Left lobe of liver (tissue), 2 donors: Measurements from ENCODE around the gene SLAIN1. TPM values are rescaled to one million over a fixed set of nuclear protein-coding genes. Genes with fewer than 3 reads are reported as not detected.

Source experiments
- ATAC-seq: fragments of 200-7000 bp; cut with Tn5 transposase; one replicate; pipeline ENCODE4 v1.9.1; 2020; ENCODE audit warnings: mild to moderate bottlenecking, moderate library complexity
- DNase-seq: peaks from one replicate; pipeline ENCODE4 v3.0.0-alpha.2; 2020; ENCODE audit warnings: low spot score
- total RNA-seq: library from RNA; stranded (reverse); gene quantifications from one replicate; pipeline ENCODE4 v1.2.1, GENCODE V29; 2021
- donor health status: DM: no; HTN: no; CAD: no; lungs with moderate emphysema.
- donor health status: DM: no; HTN: yes; CAD: no.

The SLAIN1 gene
- total RNA-seq, 1 donor from 2014 or later = 3.1 TPM

GRCh38 chr13:77703408-77703807 is 5.9 kb downstream of the SLAIN1 start:
- peak; percentile 41 for ATAC-seq
- DNase-seq = no peak

DNA sequence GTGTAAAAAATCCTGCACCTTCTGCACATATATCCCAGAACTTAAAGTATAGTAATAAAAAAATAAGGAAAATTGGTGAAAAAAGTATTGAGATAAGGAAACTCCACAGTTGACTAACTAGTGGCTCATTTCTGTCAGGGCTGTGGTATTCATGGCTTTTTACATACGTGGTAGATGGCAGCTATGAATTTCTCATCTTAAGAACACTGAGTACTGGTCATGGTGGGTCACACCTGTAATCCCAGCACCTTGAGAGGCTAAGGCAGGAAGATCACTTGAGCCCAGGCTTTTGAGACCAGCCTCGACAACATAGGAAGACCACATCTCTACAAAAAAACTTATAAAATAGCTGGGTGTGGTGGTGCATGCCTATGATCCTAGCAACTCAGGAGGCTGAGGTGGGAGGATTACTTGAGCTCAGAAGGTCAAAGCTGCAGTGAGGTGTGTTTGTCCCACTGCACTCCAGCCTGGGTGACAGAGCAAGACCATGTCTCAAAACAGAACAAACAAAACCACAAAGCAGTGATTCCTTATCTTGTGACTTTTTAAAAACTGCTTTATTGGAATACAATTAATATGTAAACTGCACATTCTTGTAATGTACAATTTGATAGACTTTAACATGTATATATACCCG is 16.8 kb downstream of the SLAIN1 start:
- ATAC-seq (no peak), DNase-seq (no peak)

DNA sequence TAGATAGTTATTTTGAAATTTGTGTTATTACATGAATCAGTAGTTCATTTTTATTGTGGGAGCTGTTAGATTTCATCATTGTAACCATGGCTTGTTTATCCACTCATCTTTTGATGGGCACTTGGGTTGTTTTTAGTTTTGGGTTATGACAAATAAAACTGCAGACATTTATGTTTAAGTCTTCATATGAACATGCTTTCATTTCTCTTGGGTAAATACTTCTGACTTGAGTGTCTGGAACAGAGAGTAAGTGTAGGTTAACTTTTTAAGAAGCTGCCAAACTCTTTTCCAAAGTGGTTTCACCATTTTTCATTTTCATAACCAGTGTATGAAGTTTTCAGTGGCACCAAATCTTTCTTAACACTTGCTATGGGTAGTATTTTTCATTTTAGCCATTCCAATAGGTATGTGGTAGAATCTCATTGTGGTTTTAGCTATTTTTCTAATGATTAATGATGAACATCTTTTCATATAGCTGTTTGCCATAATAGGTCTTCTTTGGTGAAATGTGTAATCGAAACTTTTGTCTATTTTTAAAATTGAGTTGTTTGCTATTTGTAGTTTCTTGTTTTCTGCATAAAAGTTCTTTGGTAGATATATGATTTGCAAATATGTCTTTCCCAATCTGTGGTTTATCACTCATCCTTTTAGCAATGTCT is 17.9 kb downstream of the SLAIN1 start:
- DNase-seq = no peak
- no peak for ATAC-seq

- no peak for ATAC-seq
- no peak for DNase-seq
These were observed 19.2 kb downstream of the SLAIN1 start for GRCh38 chr13:77716692-77717091.

DNA sequence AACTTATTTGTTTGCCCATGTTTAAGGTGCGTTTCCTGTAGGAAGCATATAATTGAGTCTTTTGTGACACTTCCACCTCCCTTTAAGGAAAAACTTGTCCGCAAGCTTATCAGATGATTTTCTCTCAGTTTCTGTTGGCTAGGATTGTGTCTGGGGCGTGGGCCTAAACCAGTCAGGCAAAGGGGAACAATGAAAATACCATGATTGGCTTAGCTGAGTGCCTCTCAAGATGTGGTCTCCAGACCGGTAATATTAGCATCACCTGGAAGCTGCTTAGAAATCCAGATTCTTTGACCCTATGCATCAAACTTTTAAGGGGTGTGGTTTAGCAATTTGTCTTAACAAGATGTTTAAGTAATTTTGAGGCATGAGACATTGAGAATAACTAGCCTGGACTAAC is 20.0 kb downstream of the SLAIN1 start:
- no peak for ATAC-seq
- DNase-seq = no peak

DNA sequence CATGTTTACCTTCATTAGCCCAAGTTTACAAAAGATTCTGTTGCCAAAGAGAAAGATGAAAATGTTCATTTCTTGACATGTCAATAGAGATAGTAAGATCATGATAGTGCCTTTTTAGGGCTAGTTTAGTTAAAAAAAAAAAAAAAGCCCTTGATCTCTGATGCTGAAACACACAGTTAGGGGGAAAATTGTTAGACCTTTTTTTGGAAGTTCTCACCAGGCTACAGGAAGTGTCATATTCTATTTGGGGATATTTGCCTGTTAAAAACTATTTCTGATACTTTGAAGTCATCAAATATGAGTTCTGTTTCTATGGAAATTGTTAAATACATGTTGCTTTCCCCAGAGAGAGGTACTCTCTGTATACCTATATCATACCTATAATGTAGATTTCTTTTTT is 21.6 kb downstream of the SLAIN1 start:
- DNase-seq (no peak), ATAC-seq (no peak)

- DNase-seq = no peak
- ATAC-seq = no peak
These were observed 23.5 kb downstream of the SLAIN1 start for GRCh38 chr13:77720988-77721387.

GRCh38 chr13:77724092-77724491 is 26.6 kb downstream of the SLAIN1 start:
- no peak for ATAC-seq
- DNase-seq = no peak

- ATAC-seq = no peak
These were observed 27.6 kb downstream of the SLAIN1 start for GRCh38 chr13:77725071-77725470.

DNA sequence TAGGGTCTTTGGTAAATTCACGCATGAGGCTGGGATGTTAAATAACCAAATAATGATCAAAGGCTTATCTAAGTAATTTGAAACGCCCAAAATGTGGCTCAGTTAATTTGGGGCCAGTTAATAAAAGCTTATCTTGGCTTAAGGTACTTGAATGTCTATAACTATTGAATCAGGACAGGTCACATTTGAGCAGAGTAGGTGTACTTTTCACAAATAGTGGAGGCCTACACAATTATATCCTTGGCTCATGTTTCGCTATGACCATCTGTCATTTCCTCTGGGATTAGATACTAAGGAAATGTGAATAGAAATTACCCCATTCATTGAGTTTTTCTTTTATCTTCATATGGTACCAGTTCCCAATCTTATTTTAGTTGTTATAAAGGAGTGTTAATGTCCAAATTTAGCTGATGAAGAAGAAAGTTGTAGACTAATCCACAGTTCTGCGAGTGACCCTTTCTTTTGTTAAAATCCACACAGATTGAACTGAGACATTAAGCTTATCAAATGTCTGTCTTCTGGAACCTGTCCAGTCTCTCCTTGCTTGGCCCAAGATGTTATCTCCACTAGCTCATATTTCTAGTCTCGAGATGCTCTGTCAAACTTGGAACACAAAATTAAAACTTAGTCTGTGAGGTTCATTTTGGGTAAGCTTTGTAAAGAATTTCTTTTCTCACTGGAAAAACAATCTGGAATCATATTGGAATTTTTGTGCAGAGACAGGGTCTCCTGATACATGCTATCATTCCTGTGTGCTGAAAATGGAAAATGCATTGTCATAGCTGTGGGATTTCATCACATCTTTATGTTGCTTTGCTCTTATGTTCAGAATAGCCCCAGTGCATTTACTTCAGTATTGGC is 31.0 kb downstream of the SLAIN1 start:
- DNase-seq (no peak), ATAC-seq (no peak)

More at GRCh38 chr13:77725071-77725470, 27.6 kb downstream of the SLAIN1 start:
- no peak for DNase-seq

- ATAC-seq (no peak), DNase-seq (no peak)
These were observed 32.2 kb downstream of the SLAIN1 start for GRCh38 chr13:77729502-77730221.

- no peak for ATAC-seq
- DNase-seq = no peak
These were observed 33.1 kb downstream of the SLAIN1 start for GRCh38 chr13:77730572-77730971.

- DNase-seq (no peak), ATAC-seq (no peak)
These were observed 34.8 kb downstream of the SLAIN1 start for GRCh38 chr13:77732287-77732686.

GRCh38 chr13:77733674-77734073 is 36.2 kb downstream of the SLAIN1 start:
- DNase-seq = no peak
- no peak for ATAC-seq

- no peak for ATAC-seq
These were observed 40.2 kb downstream of the SLAIN1 start for GRCh38 chr13:77737583-77738200.

DNA sequence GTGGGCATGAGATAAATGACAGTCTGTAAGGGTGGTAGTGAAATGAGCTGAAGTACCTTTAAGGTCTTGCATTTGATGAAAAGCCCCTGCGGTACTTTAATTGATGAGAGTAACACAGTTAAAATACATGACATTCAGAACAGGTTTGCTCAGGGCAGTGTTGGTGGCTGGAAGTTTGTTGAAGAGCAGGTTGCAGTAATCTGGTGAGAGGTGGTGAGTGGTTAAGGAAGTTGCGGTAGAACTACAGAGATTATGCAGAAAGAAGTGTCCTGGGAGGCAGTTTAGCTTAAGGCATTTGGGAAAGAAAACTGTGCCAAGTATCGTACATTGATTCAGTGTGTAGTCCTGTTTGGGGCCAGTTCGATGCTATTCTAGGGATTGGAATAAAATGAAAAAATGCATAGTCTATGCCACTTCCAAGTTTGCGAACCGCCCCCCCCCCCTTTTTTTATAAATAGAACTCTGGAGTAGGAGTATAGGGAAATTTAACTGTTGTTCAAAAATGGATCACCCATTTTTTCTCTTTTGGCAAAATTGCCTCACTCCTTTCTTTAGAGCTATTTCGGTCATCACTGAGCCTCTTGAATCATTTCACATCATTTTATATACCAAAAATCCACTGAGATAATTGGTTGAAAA is 42.7 kb downstream of the SLAIN1 start:
- ATAC-seq = no peak
- DNase-seq = no peak

More at GRCh38 chr13:77737583-77738200, 40.2 kb downstream of the SLAIN1 start:
- no peak for DNase-seq

DNA sequence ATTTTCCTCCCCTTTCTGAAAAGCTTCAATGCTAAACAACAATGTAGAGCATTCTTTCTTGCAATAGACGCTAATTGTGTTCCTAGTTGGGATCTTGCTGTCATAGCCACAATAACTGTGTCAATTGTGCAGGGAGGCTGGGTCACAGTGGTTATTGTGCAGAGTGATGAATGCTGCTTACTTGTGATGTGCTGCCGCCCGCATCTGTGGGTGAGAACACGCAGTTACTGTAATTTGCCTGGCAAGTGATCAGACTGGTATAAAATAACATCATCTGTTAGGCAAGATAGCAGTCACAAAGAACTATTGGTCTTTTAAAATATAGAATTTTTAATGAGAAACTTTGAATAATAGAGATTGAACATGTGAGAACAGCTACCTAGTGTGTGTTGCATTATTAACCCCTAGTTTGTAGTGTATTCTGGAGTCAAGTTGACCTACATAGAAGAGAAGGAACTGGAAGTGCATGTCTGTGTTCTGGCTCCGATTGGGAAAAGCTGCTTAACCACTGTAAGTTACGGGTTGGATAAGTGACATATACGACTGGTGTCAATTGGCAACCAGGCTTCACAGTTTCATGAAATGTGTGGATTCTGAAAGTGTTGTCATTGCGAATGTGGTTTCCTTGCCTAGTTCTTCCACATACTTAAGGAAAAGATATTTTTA is 43.6 kb downstream of the SLAIN1 start:
- ATAC-seq = no peak
- DNase-seq = no peak

DNA sequence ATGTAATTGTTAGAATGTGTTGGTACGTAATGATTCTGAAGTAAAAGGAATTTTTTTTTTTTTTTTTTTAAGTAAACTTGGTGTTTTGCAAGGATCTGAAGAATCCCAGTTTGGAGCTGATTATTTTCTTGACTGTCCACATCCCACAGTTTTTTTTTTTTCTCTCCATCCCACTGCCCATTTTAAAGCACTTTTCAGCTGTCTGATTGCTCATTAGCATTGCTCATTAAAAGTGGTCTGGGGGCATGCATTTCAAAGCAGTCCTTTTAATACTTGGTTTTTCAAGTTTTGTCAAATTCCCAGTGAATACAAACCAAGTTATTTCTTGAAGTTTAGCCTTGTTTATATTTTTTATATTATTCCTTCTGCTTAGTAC is 44.1 kb downstream of the SLAIN1 start:
- DNase-seq = no peak
- no peak for ATAC-seq

DNA sequence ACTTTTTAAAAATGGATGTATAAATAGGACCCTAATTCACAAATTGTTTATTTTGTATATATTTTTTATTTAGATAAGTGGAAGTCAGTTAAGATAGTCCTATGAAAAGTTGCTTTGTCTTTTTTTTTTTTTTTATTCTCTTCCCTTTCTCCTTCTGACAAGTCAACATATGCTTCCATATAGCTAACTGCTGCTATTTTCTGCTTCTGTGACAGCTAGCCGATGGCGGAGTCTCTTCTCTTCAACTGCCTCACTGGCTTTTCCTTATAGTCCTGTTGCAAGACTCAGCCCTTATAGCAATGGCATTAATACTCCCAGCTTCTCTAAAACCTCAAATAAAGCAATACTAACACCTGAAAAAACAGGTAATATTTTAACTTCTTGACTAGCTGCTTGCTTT is 45.3 kb downstream of the SLAIN1 start:
- ATAC-seq = no peak
- no peak for DNase-seq

GRCh38 chr13:77745784-77746183 is 48.3 kb downstream of the SLAIN1 start:
- ATAC-seq (no peak), DNase-seq (no peak)
